NT2/D1 (cell line): ENCODE measurements around the gene RTF2.

Experiments used
- SUZ12 ChIP-seq: IDR thresholded peaks from 2 replicates; pipeline ENCODE4 v1.6.1; 2011; ENCODE audit not compliant: insufficient read length, insufficient read depth; ENCODE audit errors: extremely low read depth
- YY1 ChIP-seq: IDR thresholded peaks from 2 replicates; pipeline ENCODE4 v1.6.1; 2011; ENCODE audit not compliant: insufficient read length, insufficient read depth
- ZNF274 ChIP-seq: IDR thresholded peaks from 2 replicates; pipeline ENCODE4 v1.6.1; 2011; ENCODE audit warnings: mild to moderate bottlenecking, low read depth, low read length

- TF ChIP-seq YY1 (no peak), ZNF274 (no peak), SUZ12 (no peak)
Observed at GRCh38 chr20:56438284-56438683, 30.1 kb upstream of the RTF2 start.
